ENCODE results near the gene GATAD2A. TPM values are rescaled to one million over a fixed set of nuclear protein-coding genes. Genes with fewer than 3 reads are reported as not detected.
"Not testable (repeated sequence)": the region's sequence is repeated elsewhere in the genome, so short reads cannot be mapped to it uniquely, and the experiment has no call there.

GATAD2A gene
- total RNA-seq, 4 donors from 2014 or later: 34.9 to 60.5 (median 42.5) TPM

- peaks cover 4 to 20% (median 11%) of the 10 kb centered on the region in 4 donors for H3K4me1 ChIP-seq
- intact Hi-C loops (cut with DNase I): no loop called here
- 82% methylated on average over 3 of the region's 3 CpGs for WGBS
- no peak for TF ChIP-seq EP300 (IDR thresholded peaks at IDR 0.05)
- TF ChIP-seq, protein P1, sequence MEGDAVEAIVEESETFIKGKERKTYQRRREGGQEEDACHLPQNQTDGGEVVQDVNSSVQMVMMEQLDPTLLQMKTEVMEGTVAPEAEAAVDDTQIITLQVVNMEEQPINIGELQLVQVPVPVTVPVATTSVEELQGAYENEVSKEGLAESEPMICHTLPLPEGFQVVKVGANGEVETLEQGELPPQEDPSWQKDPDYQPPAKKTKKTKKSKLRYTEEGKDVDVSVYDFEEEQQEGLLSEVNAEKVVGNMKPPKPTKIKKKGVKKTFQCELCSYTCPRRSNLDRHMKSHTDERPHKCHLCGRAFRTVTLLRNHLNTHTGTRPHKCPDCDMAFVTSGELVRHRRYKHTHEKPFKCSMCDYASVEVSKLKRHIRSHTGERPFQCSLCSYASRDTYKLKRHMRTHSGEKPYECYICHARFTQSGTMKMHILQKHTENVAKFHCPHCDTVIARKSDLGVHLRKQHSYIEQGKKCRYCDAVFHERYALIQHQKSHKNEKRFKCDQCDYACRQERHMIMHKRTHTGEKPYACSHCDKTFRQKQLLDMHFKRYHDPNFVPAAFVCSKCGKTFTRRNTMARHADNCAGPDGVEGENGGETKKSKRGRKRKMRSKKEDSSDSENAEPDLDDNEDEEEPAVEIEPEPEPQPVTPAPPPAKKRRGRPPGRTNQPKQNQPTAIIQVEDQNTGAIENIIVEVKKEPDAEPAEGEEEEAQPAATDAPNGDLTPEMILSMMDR (IDR thresholded peaks at IDR 0.05): no peak
- TF ChIP-seq POLR2A (IDR thresholded peaks at IDR 0.05; ENCODE audit: low read depth): no peak
- TF ChIP-seq POLR2AphosphoS5 (IDR thresholded peaks at IDR 0.05): no peak
- H3K4me3 ChIP-seq: no peak overlapping the region
- peaks cover 0 to 21% (median 13%) of the 10 kb centered on the region in 4 donors for H3K9me3 ChIP-seq
- no peaks in the 10 kb centered on the region for H3K27me3 ChIP-seq
- DNase-seq (ENCODE audit: extremely low spot score): no peak
- H3K36me3 ChIP-seq: peaks cover 13 to 53% (median 35%) of the 10 kb centered on the region in 4 donors
- H3K27ac ChIP-seq (replicated peaks in 1 of 4): no peak overlapping the region
These were observed 65.1 kb downstream of the GATAD2A start for GRCh38 chr19:19470579-19470978.

- peaks cover 0 to 21% (median 13%) of the 10 kb centered on the region in 4 donors for H3K9me3 ChIP-seq
- H3K4me1 ChIP-seq: peaks cover 6 to 26% (median 17%) of the 10 kb centered on the region in 4 donors
- no peak overlapping the region for H3K27ac ChIP-seq (replicated peaks in 1 of 4)
- H3K4me3 ChIP-seq: no peak overlapping the region
- H3K27me3 ChIP-seq: no peaks in the 10 kb centered on the region
- TF ChIP-seq, protein P1 (IDR thresholded peaks at IDR 0.05): no peak
- no peak for TF ChIP-seq POLR2A (IDR thresholded peaks at IDR 0.05; ENCODE audit: low read depth)
- intact Hi-C loops (cut with DNase I): no loop called here
- H3K36me3 ChIP-seq: peaks cover 4 to 50% (median 23%) of the 10 kb centered on the region in 4 donors
- DNase-seq (ENCODE audit: extremely low spot score): no peak
- WGBS: 92% methylated on average over 6 of the region's 6 CpGs
These were observed 66.2 kb downstream of the GATAD2A start for GRCh38 chr19:19471682-19472081.

DNA sequence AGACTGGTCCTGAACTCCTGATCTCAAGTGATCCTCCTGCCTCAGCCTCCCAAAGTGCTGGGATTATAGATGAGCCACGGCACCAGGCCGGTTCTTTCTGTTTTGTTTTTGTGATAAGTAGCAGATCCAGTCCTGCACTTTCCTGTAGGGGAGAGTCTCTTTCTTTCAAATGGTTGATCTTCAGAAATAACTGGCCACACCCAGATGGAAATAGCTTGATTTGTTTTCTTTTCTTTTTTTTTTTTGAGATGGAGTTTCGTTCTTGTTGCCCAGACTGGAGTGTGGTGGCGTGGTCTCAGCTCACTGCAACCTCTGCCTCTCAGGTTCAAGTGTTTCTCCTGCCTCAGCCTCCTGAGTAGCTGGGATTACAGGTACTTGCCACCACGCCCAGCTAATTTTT is 66.6 kb downstream of the GATAD2A start:
- H3K4me3 ChIP-seq; intact Hi-C loops (cut with DNase I); H3K27ac ChIP-seq (replicated peaks in 1 of 4); H3K27me3 ChIP-seq; DNase-seq (ENCODE audit: extremely low spot score): not testable (repeated sequence)
- 76% methylated on average over 5 of the region's 5 CpGs for WGBS
- peaks cover 4 to 46% (median 19%) of the 10 kb centered on the region in 4 donors for H3K36me3 ChIP-seq
- H3K9me3 ChIP-seq: peaks cover 0 to 21% (median 13%) of the 10 kb centered on the region in 4 donors
- peaks cover 6 to 26% (median 18%) of the 10 kb centered on the region in 4 donors for H3K4me1 ChIP-seq

- H3K9me3 ChIP-seq: no peaks in the 10 kb centered on the region
- H3K36me3 ChIP-seq: peaks cover 4 to 26% (median 16%) of the 10 kb centered on the region in 4 donors
- TF ChIP-seq EP300 (IDR thresholded peaks at IDR 0.05) (no peak), POLR2A (IDR thresholded peaks at IDR 0.05; ENCODE audit: low read depth) (no peak), POLR2AphosphoS5 (IDR thresholded peaks at IDR 0.05) (no peak)
- TF ChIP-seq, protein P1 (IDR thresholded peaks at IDR 0.05): no peak
- intact Hi-C loops (cut with DNase I): no loop called here
- peak overlapping the region in 1 of 4 donors; percentile 6 for H3K27ac ChIP-seq (replicated peaks in 1 of 4)
- 76% methylated on average over 11 of the region's 21 CpGs for WGBS
- peaks cover 6 to 32% (median 26%) of the 10 kb centered on the region in 4 donors for H3K4me1 ChIP-seq
- no peak for DNase-seq (ENCODE audit: extremely low spot score)
- H3K4me3 ChIP-seq: no peak overlapping the region
- no peaks in the 10 kb centered on the region for H3K27me3 ChIP-seq
These were observed 69.7 kb downstream of the GATAD2A start for GRCh38 chr19:19475015-19475765.

DNA sequence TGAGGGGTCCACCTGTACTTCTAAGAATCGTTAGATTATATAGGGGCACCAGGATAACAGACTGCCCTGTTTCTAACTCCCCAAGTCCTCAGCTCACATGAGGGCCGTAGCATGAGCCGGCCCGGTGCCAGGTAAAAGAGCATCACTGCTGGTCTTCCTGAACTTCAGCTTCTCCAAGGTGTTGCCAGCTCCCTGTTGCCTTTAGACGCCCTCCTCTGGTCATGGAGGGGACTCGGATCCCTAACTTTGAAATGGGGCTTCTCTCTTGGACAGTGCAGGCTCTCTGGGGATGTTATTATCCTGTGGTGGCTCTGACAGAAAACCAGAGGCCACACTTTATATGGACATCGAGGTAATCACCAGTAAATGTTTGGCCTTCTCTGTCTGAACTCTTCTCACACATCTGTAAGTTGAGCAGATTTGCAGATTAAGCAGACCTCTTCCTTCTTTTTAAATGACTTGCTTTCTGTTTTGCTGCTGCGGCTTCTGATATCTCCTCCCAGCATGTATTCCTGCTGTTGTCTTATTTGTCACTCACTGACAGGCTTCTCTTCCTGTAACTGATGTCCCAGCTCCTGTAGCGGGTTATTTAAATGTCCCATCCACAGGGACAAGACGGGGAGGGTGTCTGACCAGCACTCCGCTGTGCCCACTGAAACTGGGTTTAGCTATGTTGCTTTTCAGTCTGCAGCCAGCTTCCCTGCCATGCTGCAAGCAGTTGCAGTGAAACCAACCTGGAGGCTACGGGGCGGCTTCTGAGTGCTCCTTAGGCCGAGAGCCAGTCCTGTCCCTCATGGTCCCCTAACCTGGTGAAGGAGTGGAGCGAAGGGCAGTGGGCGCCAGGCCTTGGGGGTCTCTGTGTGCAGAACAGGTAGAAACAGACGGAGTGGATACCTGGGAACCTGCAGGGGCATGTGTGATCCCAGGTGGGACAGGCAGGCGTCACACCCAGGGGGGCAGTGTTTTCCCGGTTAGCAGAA is 70.7 kb downstream of the GATAD2A start:
- Histone ChIP-seq H3K4me3 (no peak overlapping the region), H3K27me3 (no peaks in the 10 kb centered on the region), H3K4me1 (peaks cover 6 to 32% (median 26%) of the 10 kb centered on the region in 4 donors), H3K36me3 (peaks cover 4 to 29% (median 23%) of the 10 kb centered on the region in 4 donors), H3K9me3 (no peaks in the 10 kb centered on the region), H3K27ac (replicated peaks in 1 of 4) (no peak overlapping the region)
- intact Hi-C loops (cut with DNase I): no loop called here
- 71% methylated on average over 16 of the region's 19 CpGs for WGBS
- TF ChIP-seq POLR2AphosphoS5 (IDR thresholded peaks at IDR 0.05) (no peak), POLR2A (IDR thresholded peaks at IDR 0.05; ENCODE audit: low read depth) (no peak), EP300 (IDR thresholded peaks at IDR 0.05) (no peak)
- TF ChIP-seq, protein P1 (IDR thresholded peaks at IDR 0.05): peak in 2 of 3 experiments; percentile 16 to 30
- DNase-seq (ENCODE audit: extremely low spot score): no peak

Measured in esophagus muscularis mucosa (tissue), 4 donors.